ENCODE results near the gene ATP1B2. TPM values are rescaled to one million over a fixed set of nuclear protein-coding genes. Genes with fewer than 3 reads are reported as not detected.

Gene ATP1B2
- total and polyA plus RNA-seq, 9 of the 15 experiments (the other 6 are each of a cell fraction or from before 2014, with no cell fraction given) = 0.23 to 6.0 (median 0.99) TPM

GRCh38 chr17:7705269-7706255, 54.8 kb downstream of the ATP1B2 start:
- peaks cover 7 to 27% of the 10 kb centered on the region in 2 experiments; a peak in 4 of 5 replicates for H3K27me3 ChIP-seq (ENCODE audit: control insufficient read depth in 2 of 2, insufficient read depth in 2 of 2, low read length in 2 of 2)
- no peaks in the 10 kb centered on the region for H4K20me1 ChIP-seq (replicated peaks; ENCODE audit: control insufficient read depth, insufficient read depth, low read length)
- H3K9me3 ChIP-seq (replicated peaks; ENCODE audit: control insufficient read depth, insufficient read depth, low read depth, low read length) = no peaks in the 10 kb centered on the region
- in situ Hi-C loops (cut with MboI) = no loop called here
- WGBS (ENCODE audit: insufficient coverage, low coverage, missing lambda C conversion rate) = 20% methylated on average over 19 of the region's 50 CpGs
- no peak overlapping the region for H3K4me3 ChIP-seq
- CTCF ChIA-PET (ENCODE audit: low intra/inter-chr PET ratio) = no interaction called here
- BruUV-seq (replicated peaks) = no TSS peak
- intact Hi-C loops (cut with micrococcal nuclease) = no loop called here
- no peak overlapping the region for H3K4me2 ChIP-seq (ENCODE audit: insufficient read depth, low read length)
- H2AFZ ChIP-seq (ENCODE audit: low read depth, low read length) = no peak overlapping the region
- no peak for ATAC-seq
- POLR2A ChIA-PET = interaction anchor here (2.6 to 7.6 kb wide), 2 partner anchors 8 to 17 kb away, joined by 13 to 67 read pairs; partner anchors contain the start of genes TP53 and WRAP53
- no peaks in the 10 kb centered on the region for H3K79me2 ChIP-seq (ENCODE audit: control insufficient read depth, insufficient read depth, low read length)
- DNase-seq (ENCODE audit: extremely low read depth in 1 of 4, low spot score in 3 of 4) = no peak
- H3K4me1 ChIP-seq (replicated peaks in 1 of 2; ENCODE audit: control insufficient read depth in 2 of 2, insufficient read depth in 2 of 2, low read length in 2 of 2) = peaks cover 3 to 23% of the 10 kb centered on the region in 2 experiments; a peak in 3 of 5 replicates
- no peak overlapping the region for H3K27ac ChIP-seq (ENCODE audit: extremely low read depth, low read depth, low read length)
- H3K36me3 ChIP-seq (ENCODE audit: control insufficient read depth, insufficient read depth, low read length) = 0 out of 3 replicates have a peak, but pooled peaks cover 2% of the 10 kb centered on the region
- H3K9ac ChIP-seq (ENCODE audit: insufficient read depth in 1 of 2, low read depth in 2 of 2, low read length in 2 of 2) = no peak overlapping the region
- FAIRE-seq = no peak
- no peaks in the 10 kb centered on the region for H3K9me1 ChIP-seq (ENCODE audit: control insufficient read depth, insufficient read depth, low read length)
- TF ChIP-seq CUX1 (CRISPR knock-in tag; IDR thresholded peaks at IDR 0.05) (no peak), TAL1 (IDR thresholded peaks at IDR 0.05) (no peak), SUPT5H (IDR thresholded peaks at IDR 0.05) (no peak), POLR3A (IDR thresholded peaks at IDR 0.05; ENCODE audit: borderline replicate concordance, extremely low read depth, insufficient read depth, insufficient read length) (no peak), RFX7 (CRISPR knock-in tag; IDR thresholded peaks at IDR 0.05) (no peak), TEAD4 (IDR thresholded peaks at IDR 0.05; ENCODE audit: low read length) (no peak), TEAD4 (CRISPR knock-in tag; IDR thresholded peaks at IDR 0.05; ENCODE audit: borderline replicate concordance) (no peak), HDAC2 (IDR thresholded peaks at IDR 0.05) (no peak), PCBP1 (IDR thresholded peaks at IDR 0.05; ENCODE audit: low read depth, low read length, poor library complexity, severe bottlenecking) (no peak), SMAD3 (CRISPR knock-in tag; conservative IDR thresholded peaks at IDR 0.05) (no peak), SMAD2 (IDR thresholded peaks at IDR 0.05; ENCODE audit: low read depth, low read length) (no peak), STAG1 (CRISPR knock-in tag; IDR thresholded peaks at IDR 0.05; ENCODE audit: borderline replicate concordance) (no peak), PCBP2 (IDR thresholded peaks at IDR 0.05; ENCODE audit: low read depth, low read length, poor library complexity, severe bottlenecking) (no peak), TRIM28 (IDR thresholded peaks at IDR 0.05) (no peak), LARP7 (IDR thresholded peaks at IDR 0.05) (no peak), ZNF507 (tag; conservative IDR thresholded peaks at IDR 0.05) (no peak), ZNF511 (CRISPR knock-in tag; IDR thresholded peaks at IDR 0.05) (no peak), KAT2B (IDR thresholded peaks at IDR 0.05; ENCODE audit: low read depth, low read length) (no peak)
